A549 (cell line): Measurements from ENCODE around the gene AIP.

Experiments
- CHD2 ChIP-seq: fragments of 150-350 bp; IDR thresholded peaks from 2 replicates; pipeline ENCODE4 v1.6.1; 2014; ENCODE audit warnings: low read length; ENCODE audit not compliant: partially characterized antibody
- CTCF ChIP-seq: fragments of >200 bp; sonication (Bioruptor Twin); formaldehyde crosslinking; IDR thresholded peaks from 3 replicates; pipeline ENCODE4 v1.5.1; 2016
- EP300 ChIP-seq, 2 experiments: fragments of >200 bp; sonication (Bioruptor Twin); formaldehyde crosslinking; IDR thresholded peaks; 2 replicates in 1 of 2; 3 replicates in 1 of 2; pipeline ENCODE4 v1.6.1; 2016 to 2017
- POLR2A ChIP-seq: IDR thresholded peaks from 2 replicates; pipeline ENCODE4 v1.6.1; 2012; ENCODE audit warnings: mild to moderate bottlenecking, low read length
- RAD21 ChIP-seq, 2 experiments: fragments of >200 bp in 1 of 2; sonication (Bioruptor Twin) in 1 of 2; formaldehyde crosslinking in 1 of 2; IDR thresholded peaks in 1 of 2; conservative IDR thresholded peaks in 1 of 2; 2 replicates in 1 of 2; 3 replicates in 1 of 2; pipeline ENCODE4 v1.6.1; 2012 to 2018; ENCODE audit warnings: inconsistent platforms in 1 of 2

DNA sequence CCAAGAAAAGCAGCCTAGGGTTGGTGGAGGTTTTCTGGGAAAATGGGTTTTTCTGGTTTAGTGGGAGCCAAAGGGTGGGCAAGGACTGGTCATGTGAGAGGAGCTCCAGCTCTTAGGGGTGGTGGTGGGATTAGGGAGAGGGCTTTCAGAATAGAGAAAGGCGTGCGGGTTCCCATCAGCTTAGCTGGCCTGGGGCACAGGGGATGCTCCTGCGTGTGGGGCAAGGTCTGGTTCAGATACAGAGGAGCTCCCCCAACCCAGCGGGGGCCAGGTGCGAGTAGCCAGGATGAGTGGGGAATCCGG, 14.4 kb upstream of the AIP start:
- TF ChIP-seq EP300 (IDR thresholded peaks at IDR 0.05) = no peak
- TF ChIP-seq RAD21 (conservative IDR thresholded peaks at IDR 0.05 in 1 of 2, IDR thresholded peaks at IDR 0.05 in 1 of 2) = no peak
- no peak for TF ChIP-seq CHD2
- no peak for TF ChIP-seq CTCF
- TF ChIP-seq POLR2A = no peak
